ENCODE results near the gene TMEM238. TPM values are rescaled to one million over a fixed set of nuclear protein-coding genes. Genes with fewer than 3 reads are reported as not detected.
"Not testable (repeated sequence)": the region's sequence is repeated elsewhere in the genome, so short reads cannot be mapped to it uniquely, and the experiment has no call there.

TMEM238 gene
- total and polyA plus RNA-seq, 8 donors, result 0.48 to 33.9 (median 1.1) TPM

GRCh38 chr19:55402509-55402908 lies 18.4 kb upstream of the TMEM238 start:
- no peak overlapping the region for H3K27ac ChIP-seq
- TF ChIP-seq, protein P1, sequence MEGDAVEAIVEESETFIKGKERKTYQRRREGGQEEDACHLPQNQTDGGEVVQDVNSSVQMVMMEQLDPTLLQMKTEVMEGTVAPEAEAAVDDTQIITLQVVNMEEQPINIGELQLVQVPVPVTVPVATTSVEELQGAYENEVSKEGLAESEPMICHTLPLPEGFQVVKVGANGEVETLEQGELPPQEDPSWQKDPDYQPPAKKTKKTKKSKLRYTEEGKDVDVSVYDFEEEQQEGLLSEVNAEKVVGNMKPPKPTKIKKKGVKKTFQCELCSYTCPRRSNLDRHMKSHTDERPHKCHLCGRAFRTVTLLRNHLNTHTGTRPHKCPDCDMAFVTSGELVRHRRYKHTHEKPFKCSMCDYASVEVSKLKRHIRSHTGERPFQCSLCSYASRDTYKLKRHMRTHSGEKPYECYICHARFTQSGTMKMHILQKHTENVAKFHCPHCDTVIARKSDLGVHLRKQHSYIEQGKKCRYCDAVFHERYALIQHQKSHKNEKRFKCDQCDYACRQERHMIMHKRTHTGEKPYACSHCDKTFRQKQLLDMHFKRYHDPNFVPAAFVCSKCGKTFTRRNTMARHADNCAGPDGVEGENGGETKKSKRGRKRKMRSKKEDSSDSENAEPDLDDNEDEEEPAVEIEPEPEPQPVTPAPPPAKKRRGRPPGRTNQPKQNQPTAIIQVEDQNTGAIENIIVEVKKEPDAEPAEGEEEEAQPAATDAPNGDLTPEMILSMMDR (IDR thresholded peaks at IDR 0.05), result no peak
- no peaks in the 10 kb centered on the region for H3K27me3 ChIP-seq
- no peak overlapping the region for H3K4me3 ChIP-seq
- no peaks in the 10 kb centered on the region for H3K9me3 ChIP-seq
- intact Hi-C loops (cut with DNase I), result no loop called here
- H3K36me3 ChIP-seq, result peaks cover 0 to 57% of the 10 kb centered on the region in 2 donors
- ATAC-seq (no peak), DNase-seq (no peak)
- H3K4me1 ChIP-seq, result peaks cover 8 to 35% of the 10 kb centered on the region in 2 donors

GRCh38 chr19:55401390-55401789 lies 17.3 kb upstream of the TMEM238 start:
- Histone ChIP-seq H3K4me1 (peaks cover 2 to 28% of the 10 kb centered on the region in 2 donors), H3K36me3 (peaks cover 0 to 57% of the 10 kb centered on the region in 2 donors)
- H3K27me3 ChIP-seq; DNase-seq; H3K4me3 ChIP-seq; ATAC-seq; intact Hi-C loops (cut with DNase I); H3K9me3 ChIP-seq; H3K27ac ChIP-seq: not testable (repeated sequence)

GRCh38 chr19:55400281-55401087 lies 16.4 kb upstream of the TMEM238 start:
- no peak overlapping the region for H3K4me3 ChIP-seq
- H3K4me1 ChIP-seq, result peaks cover 0 to 19% of the 10 kb centered on the region in 2 donors
- intact Hi-C loops (cut with DNase I), result no loop called here
- ATAC-seq (no peak), DNase-seq (no peak)
- no peak overlapping the region for H3K27ac ChIP-seq
- TF ChIP-seq, protein P1 (IDR thresholded peaks at IDR 0.05), result no peak
- H3K27me3 ChIP-seq, result no peaks in the 10 kb centered on the region
- no peaks in the 10 kb centered on the region for H3K9me3 ChIP-seq
- peaks cover 0 to 50% of the 10 kb centered on the region in 2 donors for H3K36me3 ChIP-seq

DNA sequence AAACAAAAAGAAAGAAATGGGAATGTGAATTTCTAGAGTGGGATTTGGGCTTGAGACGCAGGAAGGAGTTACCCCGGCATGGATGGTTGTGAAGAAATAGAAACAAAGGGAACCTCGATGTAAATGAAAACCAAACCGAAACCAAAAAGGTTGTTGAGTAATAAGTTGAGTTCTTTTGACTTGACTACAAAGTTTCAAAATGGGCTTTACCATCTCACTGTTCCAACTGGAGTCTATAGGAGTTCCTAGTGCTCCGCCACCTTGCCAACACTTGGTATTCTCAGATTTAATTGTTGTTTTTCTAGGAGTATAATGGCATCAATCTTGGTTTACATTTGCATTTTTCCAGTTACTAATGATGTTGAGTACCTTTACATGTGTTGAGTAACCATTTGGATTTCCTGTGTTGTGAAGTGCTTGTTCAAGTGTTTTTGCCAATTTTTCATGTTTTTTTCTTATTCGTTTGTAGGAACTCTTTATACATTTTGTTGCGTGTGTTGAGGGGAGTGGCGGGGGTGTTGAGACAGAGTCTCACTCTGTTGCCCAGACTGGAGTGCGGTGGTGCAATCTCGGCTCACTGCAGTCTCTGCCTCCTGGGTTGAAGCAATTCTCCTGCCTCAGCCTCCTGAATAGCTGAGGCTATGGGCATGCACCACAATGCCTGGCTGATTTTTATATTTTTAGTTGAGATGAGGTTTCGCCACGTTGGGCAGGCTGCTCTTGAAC lies 14.3 kb upstream of the TMEM238 start:
- peak overlapping the region in 1 of 2 donors; percentile 66 for H3K27ac ChIP-seq
- H3K4me3 ChIP-seq, result peak overlapping the region in 1 of 2 donors; percentile 6
- TF ChIP-seq, protein P1 (IDR thresholded peaks at IDR 0.05), result no peak
- H3K4me1 ChIP-seq, result peaks cover 0 to 16% of the 10 kb centered on the region in 2 donors
- H3K36me3 ChIP-seq, result peaks cover 0 to 32% of the 10 kb centered on the region in 2 donors
- no peaks in the 10 kb centered on the region for H3K9me3 ChIP-seq
- ATAC-seq (no peak), DNase-seq (no peak)
- intact Hi-C loops (cut with DNase I), result no loop called here
- H3K27me3 ChIP-seq, result no peaks in the 10 kb centered on the region

- TF ChIP-seq, protein P1 (IDR thresholded peaks at IDR 0.05), result no peak
- no peaks in the 10 kb centered on the region for H3K9me3 ChIP-seq
- ATAC-seq, result no peak
- DNase-seq, result no peak
- H3K4me1 ChIP-seq, result peaks cover 6 to 25% of the 10 kb centered on the region in 2 donors
- intact Hi-C loops (cut with DNase I), result no loop called here
- no peaks in the 10 kb centered on the region for H3K27me3 ChIP-seq
- H3K36me3 ChIP-seq, result peaks cover 0 to 38% of the 10 kb centered on the region in 2 donors
- H3K4me3 ChIP-seq, result no peak overlapping the region
- no peak overlapping the region for H3K27ac ChIP-seq
Observed at GRCh38 chr19:55392820-55393761, 9.0 kb upstream of the TMEM238 start.

Data from left lung (tissue), 10 donors.